HK-2 (cell line): ENCODE results near the gene CEACAM19.
A peak's percentile ranks its signal among the peaks of the same experiment; 100 is the strongest.
"Not testable (repeated sequence)": the region's sequence is repeated elsewhere in the genome, so short reads cannot be mapped to it uniquely, and the experiment has no call there.

Experiments
- DNase-seq: peaks from one replicate; pipeline ENCODE4 v3.0.0-alpha.2; 2018; ENCODE audit not compliant: unreplicated experiment

Gene CEACAM19

GRCh38 chr19:44701228-44701627 is 29.9 kb downstream of the CEACAM19 start:
- no peak for DNase-seq

GRCh38 chr19:44702551-44703176 is 31.4 kb downstream of the CEACAM19 start:
- no peak for DNase-seq

GRCh38 chr19:44703336-44704078 is 32.2 kb downstream of the CEACAM19 start:
- DNase-seq, result no peak

- DNase-seq, result no peak
These were observed 33.7 kb downstream of the CEACAM19 start for GRCh38 chr19:44704982-44705381.

GRCh38 chr19:44705502-44706010 is 34.3 kb downstream of the CEACAM19 start:
- no peak for DNase-seq

GRCh38 chr19:44706506-44707236 is 35.4 kb downstream of the CEACAM19 start:
- no peak for DNase-seq

- no peak for DNase-seq
These were observed 36.5 kb downstream of the CEACAM19 start for GRCh38 chr19:44707794-44708193.

- no peak for DNase-seq
These were observed 37.7 kb downstream of the CEACAM19 start for GRCh38 chr19:44708940-44709339.

- DNase-seq, result not testable (repeated sequence)
These were observed 38.4 kb downstream of the CEACAM19 start for GRCh38 chr19:44709434-44710266.

- DNase-seq, result no peak
These were observed 39.2 kb downstream of the CEACAM19 start for GRCh38 chr19:44710483-44710882.

GRCh38 chr19:44712864-44713515 is 41.7 kb downstream of the CEACAM19 start:
- no peak for DNase-seq

GRCh38 chr19:44714597-44715169 is 43.4 kb downstream of the CEACAM19 start:
- no peak for DNase-seq

- DNase-seq, result no peak
These were observed 46.3 kb downstream of the CEACAM19 start for GRCh38 chr19:44717603-44718002.

GRCh38 chr19:44718441-44719261 is 47.4 kb downstream of the CEACAM19 start:
- peak; percentile 35 for DNase-seq

- no peak for DNase-seq
These were observed 48.0 kb downstream of the CEACAM19 start for GRCh38 chr19:44719262-44719701.

- not testable (repeated sequence) for DNase-seq
These were observed 49.1 kb downstream of the CEACAM19 start for GRCh38 chr19:44720396-44720795.

- no peak for DNase-seq
These were observed 49.7 kb downstream of the CEACAM19 start for GRCh38 chr19:44720945-44721344.

- DNase-seq, result not testable (repeated sequence)
These were observed 50.1 kb downstream of the CEACAM19 start for GRCh38 chr19:44721369-44721768.
